GM12878 (cell line): ENCODE results near the gene IBTK. TPM values are rescaled to one million over a fixed set of nuclear protein-coding genes. Genes with fewer than 3 reads are reported as not detected.

Experiments
- ATAC-seq: fragments of 200-7000 bp; cut with Tn5 transposase; 3 replicates; pipeline ENCODE4 v1.9.1; 2020; ENCODE audit warnings: mild to moderate bottlenecking, moderate library complexity
- BruUV-seq: library from RNA; stranded (reverse); fragments of 400-500 nt; replicated peaks from 2 replicates; lab custom pipeline; 2021; lab: Mats Ljungman, UMichigan
- CTCF ChIA-PET: fragments of 300-600 bp; sonication (Branson Sonifier 250); formaldehyde crosslinking; extraction: SDS; loops from one replicate; lab custom pipeline; 2021; ENCODE audit warnings: inconsistent platforms; lab: Yijun Ruan, JAX
- POLR2A ChIA-PET: fragments of 350-600 bp; formaldehyde crosslinking; extraction: SDS; loops from one replicate; lab custom pipeline; 2021; ENCODE audit warnings: inconsistent platforms; lab: Charles Lee
- RAD21 ChIA-PET: fragments of 300-600 bp; sonication (Branson Sonifier 250); formaldehyde crosslinking; loops from one replicate; lab custom pipeline; 2023; ENCODE audit warnings: antibody characterized with exemption; ENCODE audit not compliant: unreplicated experiment; lab: Charles Lee
- SMC1A ChIA-PET: fragments of 300-600 bp; sonication (Branson Sonifier 250); formaldehyde crosslinking; loops from one replicate; lab custom pipeline; 2023; ENCODE audit not compliant: unreplicated experiment, uncharacterized antibody; lab: Charles Lee
- DNase-seq: peaks from one replicate; pipeline ENCODE4 v3.0.0-alpha.2; 2011; ENCODE audit warnings: low read depth, low spot score
- FAIRE-seq: peaks from 3 replicates; lab custom pipeline; 2011; peaks lifted over from hg19 to GRCh38; lab: Jason Lieb, UNC
- H2AFZ ChIP-seq: 2 replicates; pipeline ENCODE4 v1.6.0; 2011; ENCODE audit warnings: low read depth, low read length, control low read depth; ENCODE audit not compliant: control insufficient read depth
- H3K27ac ChIP-seq: 2 replicates; pipeline ENCODE4 v1.5.1; 2011; ENCODE audit warnings: control low read depth; ENCODE audit not compliant: control insufficient read depth, insufficient read depth
- H3K27me3 ChIP-seq, 2 experiments: replicated peaks in 1 of 2; 2 replicates each; pipeline versions ENCODE4 v1.6.0 to v1.6.1; 2011; ENCODE audit warnings: low read length in 1 of 2; ENCODE audit not compliant: control insufficient read depth in 2 of 2, insufficient read depth in 2 of 2
- H3K36me3 ChIP-seq, 2 experiments: 2 replicates each; pipeline ENCODE4 v1.5.1; 2011; ENCODE audit warnings: low read length in 1 of 2; ENCODE audit not compliant: control insufficient read depth in 2 of 2, insufficient read depth in 2 of 2
- H3K4me1 ChIP-seq: 2 replicates; pipeline ENCODE4 v1.6.1; 2011; ENCODE audit warnings: mild to moderate bottlenecking, low read length, moderate library complexity, mixed read lengths; ENCODE audit not compliant: control insufficient read depth, insufficient read depth
- H3K4me2 ChIP-seq: 2 replicates; pipeline ENCODE4 v1.6.0; 2011; ENCODE audit warnings: control low read depth; ENCODE audit not compliant: control insufficient read depth, insufficient read depth
- H3K4me3 ChIP-seq: fragments of 200-600 bp; sonication (generic); 2 replicates; pipeline ENCODE4 v1.5.1; 2016
- H3K79me2 ChIP-seq: 2 replicates; pipeline ENCODE4 v1.6.0; 2011; ENCODE audit warnings: low read length; ENCODE audit not compliant: control insufficient read depth, insufficient read depth
- H3K9ac ChIP-seq: 2 replicates; pipeline ENCODE4 v1.8.0; 2011; ENCODE audit warnings: low read length, control low read depth, mixed read lengths; ENCODE audit not compliant: control insufficient read depth, insufficient read depth
- H3K9me3 ChIP-seq: replicated peaks from 3 replicates; pipeline ENCODE4 v1.5.1; 2011; ENCODE audit warnings: mild to moderate bottlenecking, low read length; ENCODE audit not compliant: control insufficient read depth, insufficient read depth
- H4K20me1 ChIP-seq: 2 replicates; pipeline ENCODE4 v1.6.0; 2011; ENCODE audit not compliant: control insufficient read depth, insufficient read depth
- ATF3 ChIP-seq: IDR thresholded peaks from 2 replicates; pipeline ENCODE4 v1.6.1; 2011; ENCODE audit warnings: low read depth, mild to moderate bottlenecking, low read length, moderate library complexity, borderline replicate concordance; ENCODE audit errors: extremely low read depth
- CHD4 ChIP-seq: fragments of 200-600 bp; sonication (generic); IDR thresholded peaks from 2 replicates; pipeline ENCODE4 v1.6.1; 2016; ENCODE audit warnings: mild to moderate bottlenecking
- EGR1 ChIP-seq, 2 experiments: IDR thresholded peaks; 1 replicate in 1 of 2; 2 replicates in 1 of 2; pipeline ENCODE4 v1.6.1; 2011 to 2012; ENCODE audit warnings: low read depth in 2 of 2, low read length in 2 of 2, borderline replicate concordance in 1 of 2, mild to moderate bottlenecking in 1 of 2, moderate library complexity in 1 of 2
- ELK1 ChIP-seq: IDR thresholded peaks from 2 replicates; pipeline ENCODE4 v1.6.1; 2012; ENCODE audit warnings: low read depth, low read length, improper control_type of control experiment
- FOXK2 ChIP-seq: fragments of 450-650 bp; IDR thresholded peaks from 2 replicates; pipeline ENCODE4 v1.6.1; 2017; ENCODE audit warnings: mild to moderate bottlenecking, moderate library complexity
- GABPA ChIP-seq: IDR thresholded peaks from 2 replicates; pipeline ENCODE4 v1.6.1; 2014; ENCODE audit warnings: antibody characterized with exemption, low read depth, mild to moderate bottlenecking, inconsistent platforms
- HDAC2 ChIP-seq: fragments of 200-600 bp; sonication (generic); IDR thresholded peaks from 2 replicates; pipeline ENCODE4 v1.6.1; 2017
- JUNB ChIP-seq: IDR thresholded peaks from 2 replicates; pipeline ENCODE4 v1.6.1; 2016; ENCODE audit warnings: antibody characterized with exemption, mild to moderate bottlenecking
- MEF2B ChIP-seq: fragments of 450-650 bp; IDR thresholded peaks from 2 replicates; pipeline ENCODE4 v1.6.1; 2018; ENCODE audit warnings: mild to moderate bottlenecking, moderate library complexity; ENCODE audit not compliant: partially characterized antibody, poor library complexity, severe bottlenecking
- POLR2A ChIP-seq: IDR thresholded peaks from 2 replicates; pipeline ENCODE4 v1.6.1; 2011; ENCODE audit warnings: low read depth, mild to moderate bottlenecking, low read length
- RAD21 ChIP-seq: IDR thresholded peaks from 2 replicates; pipeline ENCODE4 v1.6.1; 2011; ENCODE audit warnings: mild to moderate bottlenecking, low read depth, low read length, moderate library complexity; ENCODE audit not compliant: insufficient read depth
- RFX5 ChIP-seq: IDR thresholded peaks from 2 replicates; pipeline ENCODE4 v1.6.1; 2011; ENCODE audit warnings: low read depth, low read length, improper control_type of control experiment
- SMAD1 ChIP-seq: fragments of 450-650 bp; IDR thresholded peaks from 2 replicates; pipeline ENCODE4 v1.6.1; 2018; ENCODE audit warnings: mild to moderate bottlenecking, low read depth; ENCODE audit not compliant: partially characterized antibody
- SPI1 ChIP-seq: IDR thresholded peaks from 2 replicates; pipeline ENCODE4 v1.6.1; 2011; ENCODE audit warnings: low read depth, mild to moderate bottlenecking, low read length, moderate library complexity, borderline replicate concordance; ENCODE audit not compliant: insufficient read depth
- SREBF1 ChIP-seq: IDR thresholded peaks from 2 replicates; pipeline ENCODE4 v1.6.1; 2012; ENCODE audit warnings: mild to moderate bottlenecking, low read length
- ZBTB4 ChIP-seq: fragments of 450-650 bp; formaldehyde crosslinking; IDR thresholded peaks from 2 replicates; pipeline ENCODE4 v1.4.0; 2022; ENCODE audit warnings: mild to moderate bottlenecking, moderate library complexity
- ZNF384 ChIP-seq: IDR thresholded peaks from 2 replicates; pipeline ENCODE4 v1.6.1; 2012; ENCODE audit warnings: low read depth, mild to moderate bottlenecking, low read length, improper control_type of control experiment, borderline replicate concordance
- WGBS: methylation state at CpG from one replicate; pipeline ENCODE4 v1.1.6; 2016; ENCODE audit warnings: low lambda C conversion rate; ENCODE audit not compliant: insufficient replicate concordance, insufficient coverage; ENCODE audit errors: missing lambda C conversion rate; 5-methylcytosine and 5-hydroxymethylcytosine counted together
- in situ Hi-C: fragments of 300-500 bp; cut with MboI; formaldehyde crosslinking; loops from 9 replicates; pipeline ENCODE4 v1.14.3; 2018; ENCODE audit warnings: mixed read lengths
- intact Hi-C: fragments of 100-400 bp; cut with micrococcal nuclease; formaldehyde crosslinking; loops from one replicate; pipeline ENCODE4 v1.14.2; 2022; ENCODE audit not compliant: unreplicated experiment
- polyA plus RNA-seq, 11 experiments: library from polyadenylated mRNA; depleted of rRNA in 4 of 11; unstranded in 6 of 11; stranded (reverse) in 5 of 11; fragments of >200 nt; fragmentation: Nextera tagmentation in 4 of 11; fragmentation: Illumina TruSeq in 1 of 11; extraction: Ambion mirVana in 4 of 11; extraction: Trizol in 1 of 11; gene quantifications; 1 replicate in 1 of 11; 2 replicates in 10 of 11; pipeline versions ENCODE4 v1.2.1 to v1.2.3, GENCODE V29; 2011 to 2016; ENCODE audit warnings: inconsistent platforms in 2 of 11, missing spikeins in 2 of 11, low read depth in 1 of 11
- total RNA-seq, 4 experiments: library from RNA; depleted of rRNA in 3 of 4; stranded (reverse); fragments of >200 nt in 3 of 4; fragmentation: Illumina TruSeq in 1 of 4; extraction: Trizol in 1 of 4; gene quantifications; 2 replicates each; pipeline versions ENCODE4 v1.2.1 to v1.2.3, GENCODE V29; 2013 to 2021

IBTK gene
- total and polyA plus RNA-seq, 10 of the 15 experiments (the other 5 are each of a cell fraction or from before 2014, with no cell fraction given) = 12.0 to 32.1 (median 20.9) TPM

GRCh38 chr6:82131441-82131840, 116.1 kb downstream of the IBTK start:
- intact Hi-C loops = no loop called here
- TF ChIP-seq POLR2A (no peak), MEF2B (no peak), RFX5 (no peak), ZNF384 (no peak), ATF3 (no peak), CHD4 (no peak), EGR1 (IDR thresholded peaks at IDR 0.05; ENCODE audit: borderline replicate concordance in 1 of 2, low read depth in 2 of 2, low read length in 2 of 2) (no peak), JUNB (no peak), ELK1 (no peak), HDAC2 (no peak), RAD21 (no peak), SMAD1 (no peak), SREBF1 (no peak), SPI1 (no peak), GABPA (no peak), FOXK2 (no peak), ZBTB4 (no peak)

More at GRCh38 chr6:82131441-82131840, 116.1 kb downstream of the IBTK start:
- no peaks in the 10 kb centered on the region for H3K9me3 ChIP-seq
- H3K27ac ChIP-seq = no peak overlapping the region
- FAIRE-seq (no peak), DNase-seq (no peak), ATAC-seq (no peak)
- H3K79me2 ChIP-seq = no peaks in the 10 kb centered on the region
- no peaks in the 10 kb centered on the region for H3K4me1 ChIP-seq
- H3K36me3 ChIP-seq = no peaks in the 10 kb centered on the region
- no peaks in the 10 kb centered on the region for H4K20me1 ChIP-seq
- CTCF ChIA-PET = interaction anchor here (0.7 kb wide), 1 partner anchor 139 kb away, joined by 3 read pairs; no protein-coding TSS in a partner anchor
- H2AFZ ChIP-seq = no peak overlapping the region
- RAD21 ChIA-PET = no interaction called here
- 53% methylated on average over 2 of the region's 2 CpGs for WGBS
- H3K4me2 ChIP-seq = no peak overlapping the region
- H3K9ac ChIP-seq = no peak overlapping the region
- no peaks in the 10 kb centered on the region for H3K27me3 ChIP-seq
- in situ Hi-C loops = no loop called here
- H3K4me3 ChIP-seq = no peak overlapping the region
- POLR2A ChIA-PET = no interaction called here
- BruUV-seq = no TSS peak
- SMC1A ChIA-PET = interaction anchor here (0.7 to 0.9 kb wide), 2 partner anchors 15 to 41 kb away, joined by 3 read pairs; no protein-coding TSS in a partner anchor
